ENCODE data around the gene ZNF181. TPM values are rescaled to one million over a fixed set of nuclear protein-coding genes. Genes with fewer than 3 reads are reported as not detected.

Gene ZNF181
- total and polyA plus RNA-seq, 2 of the 8 experiments (the other 6 are each of a cell fraction or from before 2014, with no cell fraction given): 2.8 to 7.5 TPM

DNA sequence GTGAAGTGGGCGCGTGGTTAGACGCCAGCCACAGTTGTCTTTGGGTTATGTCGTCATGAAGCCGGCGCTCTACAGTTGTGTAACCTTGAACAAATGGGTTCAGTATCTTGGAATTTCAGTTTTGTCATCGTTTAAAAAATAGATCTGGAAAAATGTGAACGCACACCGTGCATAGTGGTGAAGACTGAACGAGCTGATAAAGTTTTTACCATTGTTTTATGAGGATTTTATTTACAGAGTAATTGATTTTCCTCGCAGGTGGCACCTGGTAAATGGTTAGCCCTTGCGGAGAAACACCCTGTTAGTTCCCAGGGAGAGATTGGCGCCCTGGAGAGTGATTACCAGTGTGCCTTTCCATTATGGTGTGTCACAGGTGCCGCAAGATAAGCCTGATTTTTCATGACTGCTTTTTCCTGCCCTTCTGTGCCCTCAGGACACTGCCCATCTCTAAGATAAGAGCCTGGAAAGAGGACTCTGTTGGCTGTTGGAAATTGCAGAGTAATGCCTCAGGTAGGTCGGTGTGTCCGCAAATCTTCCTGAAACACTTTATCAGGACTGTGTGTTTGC is 577 bp downstream of the ZNF181 start:
- Histone ChIP-seq H2BK120ac (replicated peaks; ENCODE audit: low read depth, low read length) (no peak overlapping the region), H3K27ac (ENCODE audit: low read depth, low read length) (peak overlapping the region; percentile 81; the same call in 1 of the 2 replicates), H2BK12ac (ENCODE audit: low read depth, low read length) (no peak overlapping the region; the same call in 1 of the 2 replicates), H3K9ac (replicated peaks in 1 of 4; ENCODE audit: extremely low read depth in 1 of 4, low read depth in 3 of 4, low read length in 3 of 4) (peak overlapping the region; percentile 44 to 89 (median 67)), H3K23me2 (ENCODE audit: low read depth, low read length) (0 out of 2 replicates have a peak, but pooled peaks cover 5% of the 10 kb centered on the region), H3K27me3 (replicated peaks in 1 of 4; ENCODE audit: control insufficient read depth in 3 of 4, extremely low read depth in 1 of 4, insufficient read depth in 3 of 4, low read length in 3 of 4) (no peaks in the 10 kb centered on the region), H3K79me1 (ENCODE audit: low read depth, low read length) (no peaks in the 10 kb centered on the region), H3K9me3 (ENCODE audit: insufficient read depth in 2 of 2, low read depth in 1 of 2, low read length in 1 of 2) (0 out of 4 replicates have a peak, but pooled peaks cover 0 to 2% of the 10 kb centered on the region in 2 experiments), H3K36me3 (ENCODE audit: control insufficient read depth in 2 of 4, insufficient read depth in 4 of 4, low read length in 3 of 4) (peaks cover 0 to 8% (median 1%) of the 10 kb centered on the region in 4 experiments; a peak in 4 of 8 replicates), H3K79me2 (ENCODE audit: control insufficient read depth in 1 of 2, insufficient read depth in 2 of 2, low read length in 2 of 2) (no peaks in the 10 kb centered on the region), H3K4me1 (replicated peaks in 1 of 4; ENCODE audit: control insufficient read depth in 3 of 4, insufficient read depth in 4 of 4, low read length in 3 of 4) (peaks cover 0 to 11% (median 2%) of the 10 kb centered on the region in 4 experiments; a peak in 4 of 7 replicates), H2BK20ac (ENCODE audit: low read length) (no peak overlapping the region), H3K14ac (ENCODE audit: insufficient read length) (no peak overlapping the region), H3K4me2 (ENCODE audit: insufficient read depth in 1 of 2, low read depth in 2 of 2, low read length in 2 of 2) (peak overlapping the region; percentile 92 to 97), H2AK5ac (ENCODE audit: low read depth, low read length) (no peak overlapping the region), H3K4ac (replicated peaks; ENCODE audit: insufficient read length, low read depth, low read length) (no peak overlapping the region), H3K4me3 (ENCODE audit: extremely low read depth in 1 of 4, insufficient read depth in 2 of 4, low read depth in 3 of 4, low read length in 4 of 4) (peak overlapping the region; percentile 87 to 98 (median 93)), H4K8ac (ENCODE audit: extremely low read depth, insufficient read depth, low read length) (peak overlapping the region; percentile 98; the same call in 1 of the 2 replicates), H3K23ac (ENCODE audit: insufficient read length) (no peak overlapping the region), H2BK5ac (ENCODE audit: low read depth, low read length) (peak overlapping the region; percentile 69), H4K5ac (ENCODE audit: insufficient read length, low read depth, low read length) (no peak overlapping the region), H3K56ac (replicated peaks; ENCODE audit: insufficient read length, low read depth, low read length) (no peak overlapping the region), H2BK15ac (ENCODE audit: low read length) (no peak overlapping the region), H4K20me1 (replicated peaks in 1 of 2; ENCODE audit: control insufficient read depth in 1 of 2, insufficient read depth in 2 of 2, low read length in 2 of 2) (no peaks in the 10 kb centered on the region), H3K18ac (ENCODE audit: extremely low read depth, low read length) (no peak overlapping the region), H4K91ac (replicated peaks; ENCODE audit: insufficient read length, low read length) (no peak overlapping the region), H2AFZ (ENCODE audit: low read length) (peak overlapping the region; percentile 74)
- FAIRE-seq (no peak), DNase-seq (ENCODE audit: low read depth in 1 of 2, low spot score in 2 of 2) (no peak)
- 21% methylated on average over 16 of the region's 16 CpGs; no CpG with 5 or more reads in 1 of the 2 experiments for WGBS, 2 experiments (ENCODE audit: extremely low coverage in 1 of 2, insufficient coverage in 1 of 2, insufficient read length in 1 of 2, insufficient replicate concordance in 2 of 2, low coverage in 1 of 2, low lambda C conversion rate in 2 of 2, missing lambda C conversion rate in 1 of 2)
- TF ChIP-seq, protein P1, sequence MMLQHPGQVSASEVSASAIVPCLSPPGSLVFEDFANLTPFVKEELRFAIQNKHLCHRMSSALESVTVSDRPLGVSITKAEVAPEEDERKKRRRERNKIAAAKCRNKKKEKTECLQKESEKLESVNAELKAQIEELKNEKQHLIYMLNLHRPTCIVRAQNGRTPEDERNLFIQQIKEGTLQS (IDR thresholded peaks at IDR 0.05; ENCODE audit: insufficient read depth, low read depth, low read length): peak; percentile 94
- TF ChIP-seq, protein P2, sequence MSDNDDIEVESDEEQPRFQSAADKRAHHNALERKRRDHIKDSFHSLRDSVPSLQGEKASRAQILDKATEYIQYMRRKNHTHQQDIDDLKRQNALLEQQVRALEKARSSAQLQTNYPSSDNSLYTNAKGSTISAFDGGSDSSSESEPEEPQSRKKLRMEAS (IDR thresholded peaks at IDR 0.05): peak; percentile 67
- TF ChIP-seq CREB1 (IDR thresholded peaks at IDR 0.05): peak; percentile 99
- peak; percentile 16; the same call in 1 of the 2 replicates for TF ChIP-seq SIX5 (IDR thresholded peaks at IDR 0.05; ENCODE audit: low read depth, low read length)
- TF ChIP-seq CEBPB (IDR thresholded peaks at IDR 0.05; ENCODE audit: low read depth, low read length): peak; percentile 75; the same call in 1 of the 2 replicates
- TF ChIP-seq POLR2A (IDR thresholded peaks at IDR 0.05; ENCODE audit: control extremely low read depth in 1 of 2, low read depth in 2 of 2, low read length in 2 of 2): peak in 1 of 2 experiments; percentile 37; a peak in 1 of 3 replicates
- TF ChIP-seq POLR2AphosphoS5 (IDR thresholded peaks at IDR 0.05; ENCODE audit: low read depth, low read length): no peak
- no peak for TF ChIP-seq SP1 (IDR thresholded peaks at IDR 0.05; ENCODE audit: low read depth, low read length)
- ChIA-PET CTCF (ENCODE audit: partially characterized antibody) (interaction anchor here (0.6 kb wide), 1 partner anchor 310 kb away, joined by 3 read pairs; no protein-coding TSS in a partner anchor), POLR2A (ENCODE audit: partially characterized antibody) (interaction anchor here (1.0 kb wide), 1 partner anchor 57 kb away, joined by 3 read pairs; the partner anchor contains the start of gene ZNF302)
